Fibroblast of lung (primary cell): ENCODE data around the gene FHIT. TPM values are rescaled to one million over a fixed set of nuclear protein-coding genes. Genes with fewer than 3 reads are reported as not detected.

Source experiments
- DNase-seq, 2 donors: peaks; one replicate each; pipeline versions ENCODE4 v3.0.0 to v3.0.0-alpha.2; 2010; ENCODE audit warnings: low read depth in 2 of 2
- H2AFZ ChIP-seq: 2 replicates; pipeline ENCODE4 v1.5.1; 2012; ENCODE audit warnings: low read length, control low read depth, inconsistent platforms
- H3K27ac ChIP-seq: 2 replicates; pipeline ENCODE4 v1.5.1; 2011; ENCODE audit warnings: low read length, control low read depth; ENCODE audit not compliant: insufficient read depth
- H3K27me3 ChIP-seq: 2 replicates; pipeline ENCODE4 v1.5.1; 2011; ENCODE audit warnings: mild to moderate bottlenecking, low read length; ENCODE audit not compliant: control insufficient read depth, insufficient read depth
- H3K36me3 ChIP-seq: 2 replicates; pipeline ENCODE4 v1.5.1; 2011; ENCODE audit warnings: low read length; ENCODE audit not compliant: control insufficient read depth, insufficient read depth
- H3K4me1 ChIP-seq: 2 replicates; pipeline ENCODE4 v1.5.1; 2011; ENCODE audit warnings: low read length; ENCODE audit not compliant: control insufficient read depth, insufficient read depth; ENCODE audit errors: extremely low read depth
- H3K4me2 ChIP-seq: 2 replicates; pipeline ENCODE4 v1.5.1; 2011; ENCODE audit warnings: low read length, control low read depth; ENCODE audit not compliant: insufficient read depth; ENCODE audit errors: extremely low read depth
- H3K4me3 ChIP-seq, 4 experiments: fragments of 200-600 bp in 1 of 4; sonication (generic) in 1 of 4; replicated peaks in 1 of 4; 2 replicates each; pipeline ENCODE4 v1.5.1; 2011 to 2016; ENCODE audit warnings: low read length in 4 of 4, low read depth in 3 of 4, mild to moderate bottlenecking in 3 of 4, control low read depth in 2 of 4, inconsistent platforms in 1 of 4, mixed read lengths in 1 of 4; ENCODE audit not compliant: insufficient read depth in 1 of 4; ENCODE audit errors: control extremely low read depth in 1 of 4
- H3K79me2 ChIP-seq: 2 replicates; pipeline ENCODE4 v1.5.1; 2012; ENCODE audit warnings: mild to moderate bottlenecking, low read length, inconsistent platforms; ENCODE audit not compliant: control insufficient read depth, insufficient read depth
- H3K9ac ChIP-seq: 2 replicates; pipeline ENCODE4 v1.5.1; 2011; ENCODE audit warnings: mild to moderate bottlenecking, low read length, control low read depth; ENCODE audit not compliant: insufficient read depth
- H3K9me3 ChIP-seq: 2 replicates; pipeline ENCODE4 v1.5.1; 2012; ENCODE audit warnings: low read depth, low read length; ENCODE audit not compliant: control insufficient read depth, insufficient read depth
- H4K20me1 ChIP-seq: 2 replicates; pipeline ENCODE4 v1.5.1; 2011; ENCODE audit warnings: low read length; ENCODE audit not compliant: control insufficient read depth, insufficient read depth; ENCODE audit errors: extremely low read depth
- EZH2 ChIP-seq: IDR thresholded peaks from 2 replicates; pipeline ENCODE4 v1.5.1; 2012; ENCODE audit warnings: low read length, control low read depth, mild to moderate bottlenecking; ENCODE audit errors: missing control alignments
- polyA plus RNA-seq, 2 donors: library from polyadenylated mRNA; depleted of rRNA in 1 of 2; stranded (reverse) in 1 of 2; unstranded in 1 of 2; fragments of >200 nt; gene quantifications; 2 replicates each; pipeline ENCODE4 v1.2.1, GENCODE V29; 2011 to 2012; ENCODE audit warnings: missing spikeins in 1 of 2
- total RNA-seq: library from RNA; depleted of rRNA; stranded (reverse); fragments of >200 nt; gene quantifications from 2 replicates; pipeline ENCODE4 v1.2.1, GENCODE V29; 2014
- TF ChIP-seq, protein P1 (sequence below), 2 donors: IDR thresholded peaks in 1 of 2; conservative IDR thresholded peaks in 1 of 2; 1 replicate in 1 of 2; 2 replicates in 1 of 2; pipeline ENCODE4 v1.5.1; 2011 to 2012; ENCODE audit warnings: low read length in 2 of 2, control low read depth in 1 of 2, inconsistent platforms in 1 of 2, low read depth in 1 of 2, mild to moderate bottlenecking in 1 of 2

Gene FHIT
- total and polyA plus RNA-seq, 2 donors (not counting 1 experiment from before 2014, with no cell fraction given), result 0.79 to 2.1 TPM

DNA sequence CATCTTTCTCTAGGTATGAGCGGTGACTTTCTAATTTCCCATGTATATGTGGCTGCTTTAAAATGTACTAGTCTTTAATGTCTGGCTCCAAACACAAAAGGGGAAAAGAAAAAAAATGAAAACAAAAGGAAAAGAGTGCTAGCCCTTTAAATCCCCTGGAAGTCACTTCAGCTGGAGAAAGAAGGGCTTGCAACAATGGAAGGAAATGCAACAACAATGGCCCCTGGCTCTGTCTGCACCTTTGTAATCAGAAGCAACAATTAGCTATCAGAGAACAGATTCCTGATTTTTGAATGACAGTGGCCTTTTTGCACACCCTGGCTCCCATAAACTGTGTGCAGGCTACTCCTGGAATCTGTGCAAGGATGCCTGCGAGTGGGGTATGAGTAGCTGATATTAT, 591.2 kb downstream of the FHIT start:
- H3K79me2 ChIP-seq, result no peaks in the 10 kb centered on the region
- H3K9ac ChIP-seq, result no peak overlapping the region
- H4K20me1 ChIP-seq, result no peaks in the 10 kb centered on the region
- no peak overlapping the region for H3K4me3 ChIP-seq
- no peaks in the 10 kb centered on the region for H3K4me1 ChIP-seq
- no peaks in the 10 kb centered on the region for H3K36me3 ChIP-seq
- no peaks in the 10 kb centered on the region for H3K27me3 ChIP-seq
- no peak overlapping the region for H2AFZ ChIP-seq
- no peak overlapping the region for H3K4me2 ChIP-seq
- TF ChIP-seq, protein P1, sequence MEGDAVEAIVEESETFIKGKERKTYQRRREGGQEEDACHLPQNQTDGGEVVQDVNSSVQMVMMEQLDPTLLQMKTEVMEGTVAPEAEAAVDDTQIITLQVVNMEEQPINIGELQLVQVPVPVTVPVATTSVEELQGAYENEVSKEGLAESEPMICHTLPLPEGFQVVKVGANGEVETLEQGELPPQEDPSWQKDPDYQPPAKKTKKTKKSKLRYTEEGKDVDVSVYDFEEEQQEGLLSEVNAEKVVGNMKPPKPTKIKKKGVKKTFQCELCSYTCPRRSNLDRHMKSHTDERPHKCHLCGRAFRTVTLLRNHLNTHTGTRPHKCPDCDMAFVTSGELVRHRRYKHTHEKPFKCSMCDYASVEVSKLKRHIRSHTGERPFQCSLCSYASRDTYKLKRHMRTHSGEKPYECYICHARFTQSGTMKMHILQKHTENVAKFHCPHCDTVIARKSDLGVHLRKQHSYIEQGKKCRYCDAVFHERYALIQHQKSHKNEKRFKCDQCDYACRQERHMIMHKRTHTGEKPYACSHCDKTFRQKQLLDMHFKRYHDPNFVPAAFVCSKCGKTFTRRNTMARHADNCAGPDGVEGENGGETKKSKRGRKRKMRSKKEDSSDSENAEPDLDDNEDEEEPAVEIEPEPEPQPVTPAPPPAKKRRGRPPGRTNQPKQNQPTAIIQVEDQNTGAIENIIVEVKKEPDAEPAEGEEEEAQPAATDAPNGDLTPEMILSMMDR (conservative IDR thresholded peaks at IDR 0.05 in 1 of 2, IDR thresholded peaks at IDR 0.05 in 1 of 2; ENCODE audit: low read depth in 1 of 2, low read length in 2 of 2), result no peak
- no peak for TF ChIP-seq EZH2
- no peaks in the 10 kb centered on the region for H3K9me3 ChIP-seq
- DNase-seq, result no peak
- no peak overlapping the region for H3K27ac ChIP-seq

GRCh38 chr3:60659098-60659497, 592.2 kb downstream of the FHIT start:
- Histone ChIP-seq H3K79me2 (no peaks in the 10 kb centered on the region), H3K9ac (no peak overlapping the region), H3K4me1 (no peaks in the 10 kb centered on the region), H3K27ac (no peak overlapping the region), H3K4me2 (no peak overlapping the region), H4K20me1 (no peaks in the 10 kb centered on the region), H3K36me3 (no peaks in the 10 kb centered on the region), H3K9me3 (no peaks in the 10 kb centered on the region), H2AFZ (no peak overlapping the region), H3K27me3 (no peaks in the 10 kb centered on the region), H3K4me3 (no peak overlapping the region)
- no peak for DNase-seq
- no peak for TF ChIP-seq EZH2
- TF ChIP-seq, protein P1 (conservative IDR thresholded peaks at IDR 0.05 in 1 of 2, IDR thresholded peaks at IDR 0.05 in 1 of 2; ENCODE audit: low read depth in 1 of 2, low read length in 2 of 2), result no peak

- no peaks in the 10 kb centered on the region for H4K20me1 ChIP-seq
- no peak for DNase-seq
- H3K79me2 ChIP-seq, result no peaks in the 10 kb centered on the region
- TF ChIP-seq EZH2, result no peak
- TF ChIP-seq, protein P1 (conservative IDR thresholded peaks at IDR 0.05 in 1 of 2, IDR thresholded peaks at IDR 0.05 in 1 of 2; ENCODE audit: low read depth in 1 of 2, low read length in 2 of 2), result no peak
- no peak overlapping the region for H3K27ac ChIP-seq
- H3K9ac ChIP-seq, result no peak overlapping the region
- H3K4me3 ChIP-seq, result no peak overlapping the region
- H3K9me3 ChIP-seq, result no peaks in the 10 kb centered on the region
- no peaks in the 10 kb centered on the region for H3K27me3 ChIP-seq
- no peaks in the 10 kb centered on the region for H3K36me3 ChIP-seq
- no peak overlapping the region for H2AFZ ChIP-seq
- no peak overlapping the region for H3K4me2 ChIP-seq
- no peaks in the 10 kb centered on the region for H3K4me1 ChIP-seq
These were observed 593.3 kb downstream of the FHIT start for GRCh38 chr3:60657972-60658371.
